HG03097 (cell line): Measurements from ENCODE around the gene SLC38A3.

Experiments used
- ATAC-seq: cut with Tn5 transposase; IDR thresholded peaks from one replicate; pipeline ENCODE4 v1.9.1; 2021; ENCODE audit not compliant: unreplicated experiment, low FRiP score

Gene SLC38A3

DNA sequence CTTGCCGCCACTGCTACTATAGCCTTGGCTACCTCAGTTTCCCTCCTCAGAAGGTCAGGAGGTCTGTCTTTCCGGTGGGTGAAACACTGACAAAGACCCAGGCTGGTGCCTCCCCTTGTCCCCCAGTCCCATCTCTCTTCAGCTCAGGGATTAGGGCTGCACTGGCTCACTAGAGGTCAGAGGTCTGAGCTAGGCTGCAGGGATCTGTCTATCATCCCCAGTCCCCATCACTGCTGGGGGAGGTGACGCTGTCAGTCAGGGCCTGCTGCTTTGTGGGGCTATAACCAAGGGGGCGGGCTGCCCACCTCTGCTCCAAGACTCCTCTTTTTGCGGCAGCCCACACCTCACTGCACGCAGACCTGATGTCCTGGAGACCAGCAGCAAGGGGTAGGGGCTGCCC, 36.3 kb upstream of the SLC38A3 start:
- ATAC-seq, result no peak

- no peak for ATAC-seq
These were observed 35.7 kb upstream of the SLC38A3 start for GRCh38 chr3:50169232-50169832.

- ATAC-seq, result no peak
These were observed 35.2 kb upstream of the SLC38A3 start for GRCh38 chr3:50169858-50170257.

DNA sequence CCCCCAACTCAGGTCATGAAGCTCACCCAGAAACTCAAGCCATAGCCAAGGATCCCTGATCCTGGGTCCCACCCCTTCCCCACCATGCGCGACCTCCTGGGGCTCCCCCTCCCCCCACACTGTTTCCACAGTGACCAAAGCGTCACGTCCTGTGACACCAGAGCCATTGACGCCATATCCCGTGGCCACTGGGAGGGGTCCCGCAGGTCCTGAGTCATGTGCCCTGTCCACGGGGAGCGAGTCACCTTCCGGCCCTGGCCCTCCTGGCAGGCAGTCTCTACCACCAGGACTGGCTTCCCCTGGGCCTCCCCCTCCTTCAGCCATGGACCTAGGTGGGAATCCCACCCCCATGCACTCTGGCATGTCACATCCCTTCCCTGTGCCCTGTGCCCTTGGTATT, 34.4 kb upstream of the SLC38A3 start:
- ATAC-seq, result no peak

- no peak for ATAC-seq
These were observed 33.4 kb upstream of the SLC38A3 start for GRCh38 chr3:50171540-50172301.

DNA sequence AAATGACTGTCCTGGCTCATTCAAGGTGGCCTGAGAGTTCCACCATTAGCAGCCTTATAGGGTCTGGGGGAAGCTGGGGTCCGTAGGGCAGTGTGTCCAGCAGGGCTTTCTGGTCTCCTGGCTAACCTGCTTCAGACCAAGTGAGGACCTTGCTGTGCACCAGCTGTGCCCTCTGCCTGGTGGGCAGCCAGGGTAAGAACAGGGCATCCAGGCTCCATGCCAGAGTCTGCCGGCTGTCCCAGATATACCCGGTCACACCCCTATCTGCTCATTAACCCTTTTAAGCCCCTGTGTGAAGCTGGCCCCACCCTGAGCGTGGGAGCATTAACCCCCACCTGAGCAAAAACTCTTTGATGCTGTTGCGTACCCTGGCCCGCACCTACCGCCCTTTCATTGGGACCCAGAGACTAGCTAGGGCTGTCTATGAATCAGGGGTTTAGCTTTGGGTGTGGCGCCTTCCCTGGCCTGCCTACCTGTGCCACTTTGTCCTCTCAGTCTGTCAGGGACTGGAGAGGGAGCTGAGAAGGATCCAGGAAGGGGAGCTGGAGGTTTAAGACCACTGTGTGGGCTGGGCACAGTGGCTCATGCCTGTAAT, 32.3 kb upstream of the SLC38A3 start:
- ATAC-seq, result no peak

DNA sequence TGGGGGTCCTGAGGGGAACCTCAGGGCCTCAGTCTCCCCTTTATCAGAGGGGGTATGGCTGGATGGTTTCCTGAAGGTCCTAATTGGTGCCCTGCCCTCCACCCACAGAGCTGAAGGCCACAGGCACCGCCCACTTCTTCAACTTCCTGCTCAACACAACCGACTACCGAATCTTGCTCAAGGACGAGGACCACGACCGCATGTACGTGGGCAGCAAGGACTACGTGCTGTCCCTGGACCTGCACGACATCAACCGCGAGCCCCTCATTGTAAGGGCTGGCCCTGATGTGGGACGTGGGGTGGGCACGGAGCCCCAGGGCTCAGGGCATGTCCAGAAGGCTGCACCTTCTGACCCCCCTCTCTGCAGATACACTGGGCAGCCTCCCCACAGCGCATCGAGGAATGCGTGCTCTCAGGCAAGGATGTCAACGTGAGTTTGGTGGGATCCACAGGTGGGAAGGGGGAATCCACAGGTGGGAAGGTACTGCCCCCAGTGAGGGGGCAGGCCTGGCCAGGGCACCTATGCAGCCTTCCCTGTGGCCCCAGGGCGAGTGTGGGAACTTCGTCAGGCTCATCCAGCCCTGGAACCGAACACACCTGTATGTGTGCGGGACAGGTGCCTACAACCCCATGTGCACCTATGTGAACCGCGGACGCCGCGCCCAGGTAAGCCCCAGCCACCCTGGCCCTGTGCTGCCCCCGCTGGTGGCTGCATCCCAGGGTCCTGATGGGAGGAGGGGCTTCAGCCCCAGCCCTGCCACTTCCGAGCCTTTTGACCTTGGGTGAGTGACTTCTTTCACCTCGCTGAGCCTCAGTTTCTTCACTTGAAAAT, 31.2 kb upstream of the SLC38A3 start:
- ATAC-seq, result no peak

DNA sequence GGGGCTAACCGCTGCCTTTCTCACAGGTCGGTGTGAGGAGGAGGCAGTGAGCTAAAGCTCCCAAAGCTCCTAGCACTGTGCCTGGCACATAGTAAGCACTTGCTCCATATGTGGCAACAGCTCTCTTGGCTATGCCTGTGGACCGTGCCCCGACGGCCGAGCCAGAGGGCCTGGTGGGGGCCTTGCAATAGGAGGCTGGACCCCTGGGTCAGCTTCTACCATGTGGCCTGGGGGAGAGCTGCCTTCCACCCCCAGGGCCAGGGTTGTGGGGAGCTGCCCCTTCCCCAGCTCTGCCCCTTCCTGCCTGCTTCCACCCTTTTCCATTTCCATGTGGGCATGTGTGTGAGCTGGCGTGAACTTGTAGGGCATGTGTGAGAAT, 30.6 kb upstream of the SLC38A3 start:
- no peak for ATAC-seq

- ATAC-seq, result no peak
These were observed 30.0 kb upstream of the SLC38A3 start for GRCh38 chr3:50174947-50175524.

DNA sequence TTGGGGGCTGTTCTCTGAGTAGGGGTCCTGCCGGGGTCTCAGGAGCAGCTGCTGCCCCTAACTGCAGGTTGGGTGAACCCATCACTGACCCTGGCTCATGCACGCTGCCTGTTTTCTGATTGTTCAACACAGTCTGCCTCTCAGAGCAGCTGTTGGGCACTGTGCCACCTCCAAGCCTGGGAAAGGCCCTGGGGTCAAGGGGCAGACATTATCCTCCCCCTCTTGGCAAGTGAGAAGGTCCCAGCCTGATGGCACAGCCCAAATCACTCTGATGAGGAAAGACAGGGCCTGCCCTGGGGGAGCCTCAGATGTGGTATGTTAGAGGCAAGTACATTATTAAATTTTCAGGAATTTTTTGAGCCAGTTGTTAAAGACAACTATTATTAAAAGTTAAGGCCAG, 27.7 kb upstream of the SLC38A3 start:
- ATAC-seq, result no peak

GRCh38 chr3:50179710-50180109, 25.4 kb upstream of the SLC38A3 start:
- ATAC-seq, result no peak

DNA sequence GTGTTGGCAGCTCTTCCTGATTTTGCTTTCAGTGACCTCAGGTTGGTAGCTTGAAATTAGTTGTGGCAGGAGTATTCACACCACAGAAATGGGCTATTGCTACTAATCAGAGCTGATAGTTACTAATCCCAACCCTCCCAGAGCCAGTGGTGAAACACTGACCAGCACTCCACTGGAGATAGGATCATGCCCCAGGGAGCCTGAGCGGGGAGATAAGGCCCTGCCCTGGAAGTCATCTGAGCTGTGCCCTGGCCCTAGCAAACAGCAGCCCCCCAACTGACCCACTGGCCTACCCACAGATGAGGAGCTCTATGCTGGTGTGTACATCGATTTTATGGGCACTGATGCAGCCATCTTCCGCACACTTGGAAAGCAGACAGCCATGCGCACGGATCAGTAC, 23.1 kb upstream of the SLC38A3 start:
- ATAC-seq, result no peak

DNA sequence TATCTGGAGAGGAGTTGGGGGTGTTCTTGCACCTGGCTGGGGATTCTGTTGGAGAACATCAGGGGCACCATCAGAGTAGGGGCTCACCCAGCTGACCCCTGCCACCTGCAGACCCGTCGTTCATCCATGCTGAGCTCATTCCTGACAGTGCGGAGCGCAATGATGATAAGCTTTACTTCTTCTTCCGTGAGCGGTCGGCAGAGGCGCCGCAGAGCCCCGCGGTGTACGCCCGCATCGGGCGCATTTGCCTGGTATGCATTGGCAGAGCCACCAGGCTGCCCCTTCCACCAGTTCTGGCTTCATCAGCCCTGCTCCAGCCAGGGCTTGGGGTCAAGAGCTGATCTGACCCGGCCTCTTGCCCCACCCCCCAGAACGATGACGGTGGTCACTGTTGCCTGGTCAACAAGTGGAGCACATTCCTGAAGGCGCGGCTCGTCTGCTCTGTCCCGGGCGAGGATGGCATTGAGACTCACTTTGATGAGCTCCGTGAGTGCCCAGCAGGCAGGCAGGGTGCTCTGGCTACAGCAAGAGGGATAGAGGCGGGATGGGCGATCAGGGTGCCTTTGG, 22.5 kb upstream of the SLC38A3 start:
- ATAC-seq, result no peak

DNA sequence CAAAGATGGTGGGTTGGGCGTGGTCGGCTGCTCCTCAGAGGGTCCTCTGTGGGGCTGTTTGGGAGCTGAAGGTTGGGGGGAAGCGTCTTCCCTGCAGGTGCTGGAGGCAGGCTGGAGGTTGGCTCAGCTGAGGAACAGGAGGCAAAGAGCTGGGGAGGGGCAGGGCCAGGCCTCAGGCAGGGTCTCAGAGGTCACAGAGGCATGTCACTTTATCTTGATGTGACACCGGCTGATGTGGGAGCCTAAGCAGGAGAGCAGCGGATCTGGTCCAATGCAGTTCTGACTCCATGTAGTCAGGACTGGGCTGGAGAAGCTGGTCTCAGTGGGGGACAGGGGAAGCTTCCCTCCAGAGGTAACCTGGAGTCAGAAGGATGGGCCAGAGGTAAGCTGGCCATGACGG, 21.3 kb upstream of the SLC38A3 start:
- no peak for ATAC-seq

- no peak for ATAC-seq
These were observed 20.7 kb upstream of the SLC38A3 start for GRCh38 chr3:50184242-50184978.

DNA sequence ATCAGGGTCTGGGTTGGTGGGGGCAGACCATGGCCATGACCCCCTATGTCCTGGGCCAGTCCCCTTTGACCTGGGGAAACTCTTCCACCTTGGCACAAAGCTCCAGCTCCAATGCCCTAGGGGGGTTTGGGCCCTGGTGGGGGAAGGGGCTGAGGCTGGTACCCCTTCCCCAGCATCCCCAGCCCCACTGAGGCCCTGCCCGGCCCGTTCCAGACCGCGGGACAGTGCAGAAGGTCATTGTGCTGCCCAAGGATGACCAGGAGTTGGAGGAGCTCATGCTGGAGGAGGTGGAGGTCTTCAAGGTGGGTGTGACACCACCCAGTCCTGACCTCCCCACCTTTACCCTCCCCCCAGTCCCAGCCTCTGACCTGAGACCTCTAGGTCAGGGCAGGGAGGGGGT, 19.8 kb upstream of the SLC38A3 start:
- no peak for ATAC-seq

DNA sequence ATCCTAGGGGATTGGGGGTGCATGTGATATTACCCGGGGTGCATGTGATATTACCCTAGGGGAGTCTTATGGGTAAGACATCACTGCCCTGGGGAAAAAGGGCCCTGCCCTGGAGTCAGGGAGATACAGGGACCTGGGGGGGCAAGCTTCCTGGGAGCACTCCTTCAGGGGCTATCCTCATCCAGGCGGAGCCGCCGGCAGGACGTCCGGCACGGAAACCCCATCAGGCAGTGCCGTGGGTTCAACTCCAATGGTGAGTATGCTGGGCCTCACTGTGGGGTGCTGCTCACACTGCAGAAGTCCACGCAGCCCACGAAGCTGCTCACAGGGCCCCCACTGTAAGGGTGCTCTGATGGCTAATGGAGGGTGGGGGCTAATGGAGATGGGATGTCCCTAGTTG, 19.0 kb upstream of the SLC38A3 start:
- ATAC-seq, result no peak

DNA sequence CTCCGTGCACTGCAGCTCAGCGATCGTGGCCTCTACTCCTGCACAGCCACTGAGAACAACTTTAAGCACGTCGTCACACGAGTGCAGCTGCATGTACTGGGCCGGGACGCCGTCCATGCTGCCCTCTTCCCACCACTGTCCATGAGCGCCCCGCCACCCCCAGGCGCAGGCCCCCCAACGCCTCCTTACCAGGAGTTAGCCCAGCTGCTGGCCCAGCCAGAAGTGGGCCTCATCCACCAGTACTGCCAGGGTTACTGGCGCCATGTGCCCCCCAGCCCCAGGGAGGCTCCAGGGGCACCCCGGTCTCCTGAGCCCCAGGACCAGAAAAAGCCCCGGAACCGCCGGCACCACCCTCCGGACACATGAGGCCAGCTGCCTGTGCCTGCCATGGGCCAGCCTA, 17.3 kb upstream of the SLC38A3 start:
- ATAC-seq, result no peak

DNA sequence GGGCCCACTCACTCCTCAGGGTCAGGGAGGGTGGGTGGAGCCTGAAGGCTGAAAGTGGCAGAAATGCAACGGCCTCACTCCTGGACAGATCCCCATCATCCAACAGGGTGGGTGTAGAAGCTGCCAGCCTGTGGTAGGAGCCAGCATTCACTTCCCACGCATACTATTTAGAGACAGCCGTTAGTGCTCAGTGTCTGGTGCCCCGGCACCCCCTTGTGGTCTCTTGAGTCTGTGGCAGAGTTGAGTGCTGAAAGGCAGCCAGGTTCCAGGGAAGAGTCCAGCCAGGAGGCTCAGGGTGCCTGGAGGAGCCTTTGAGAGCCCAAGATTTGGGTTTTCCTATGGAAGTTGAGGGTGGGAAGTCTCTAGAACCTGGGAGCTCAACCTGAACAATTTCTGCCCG, 15.8 kb upstream of the SLC38A3 start:
- no peak for ATAC-seq

DNA sequence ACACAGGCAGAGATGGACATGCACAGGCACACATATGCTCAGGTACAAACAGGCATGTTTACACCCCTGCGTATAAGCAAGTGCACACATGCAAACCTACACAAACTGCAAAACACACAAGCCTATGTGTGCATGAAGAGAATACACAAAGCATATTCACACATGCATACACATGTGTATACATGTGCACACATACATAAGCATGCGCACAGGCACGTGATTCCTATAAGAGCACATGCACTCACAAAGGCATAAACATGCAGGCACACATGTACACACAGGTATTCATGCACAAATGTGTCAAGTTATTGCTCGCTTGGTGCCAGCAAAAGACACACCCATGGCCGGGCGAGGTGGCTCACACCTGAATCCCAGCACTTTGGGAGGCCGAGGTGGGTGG, 15.1 kb upstream of the SLC38A3 start:
- no peak for ATAC-seq
